OCI-LY1 (cell line): Measurements from ENCODE around the gene VPS16.

ENCODE experiments used
- EZH2 ChIP-seq: fragments of 200-600 bp; sonication (generic), shearing (Covaris generic); IDR thresholded peaks from 2 replicates; pipeline ENCODE4 v1.8.0; 2017; ENCODE audit warnings: borderline replicate concordance, mixed run types, mild to moderate bottlenecking, antibody characterized with exemption, low read length, moderate library complexity, mixed read lengths
- TF ChIP-seq, protein P1 (sequence below): fragments of 200-600 bp; sonication (generic), shearing (Covaris generic); IDR thresholded peaks from 2 replicates; pipeline ENCODE4 v1.5.1; 2017; ENCODE audit warnings: mild to moderate bottlenecking, antibody characterized with exemption, low read length, moderate library complexity, mixed read lengths

GRCh38 chr20:2812189-2812588 lies 28.4 kb upstream of the VPS16 start:
- TF ChIP-seq, protein P1, sequence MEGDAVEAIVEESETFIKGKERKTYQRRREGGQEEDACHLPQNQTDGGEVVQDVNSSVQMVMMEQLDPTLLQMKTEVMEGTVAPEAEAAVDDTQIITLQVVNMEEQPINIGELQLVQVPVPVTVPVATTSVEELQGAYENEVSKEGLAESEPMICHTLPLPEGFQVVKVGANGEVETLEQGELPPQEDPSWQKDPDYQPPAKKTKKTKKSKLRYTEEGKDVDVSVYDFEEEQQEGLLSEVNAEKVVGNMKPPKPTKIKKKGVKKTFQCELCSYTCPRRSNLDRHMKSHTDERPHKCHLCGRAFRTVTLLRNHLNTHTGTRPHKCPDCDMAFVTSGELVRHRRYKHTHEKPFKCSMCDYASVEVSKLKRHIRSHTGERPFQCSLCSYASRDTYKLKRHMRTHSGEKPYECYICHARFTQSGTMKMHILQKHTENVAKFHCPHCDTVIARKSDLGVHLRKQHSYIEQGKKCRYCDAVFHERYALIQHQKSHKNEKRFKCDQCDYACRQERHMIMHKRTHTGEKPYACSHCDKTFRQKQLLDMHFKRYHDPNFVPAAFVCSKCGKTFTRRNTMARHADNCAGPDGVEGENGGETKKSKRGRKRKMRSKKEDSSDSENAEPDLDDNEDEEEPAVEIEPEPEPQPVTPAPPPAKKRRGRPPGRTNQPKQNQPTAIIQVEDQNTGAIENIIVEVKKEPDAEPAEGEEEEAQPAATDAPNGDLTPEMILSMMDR, result no peak
- TF ChIP-seq EZH2, result no peak
